Chondrocyte (in vitro differentiated cells): ENCODE measurements around the gene SRCAP. TPM values are rescaled to one million over a fixed set of nuclear protein-coding genes. Genes with fewer than 3 reads are reported as not detected.

Source experiments
- DNase-seq: peaks from one replicate; pipeline ENCODE4 v3.0.0; 2021; ENCODE audit warnings: mixed read lengths, low spot score
- H3K27ac Mint-ChIP-seq: one replicate; pipeline ENCODE4 v1.8.0; 2021; ENCODE audit warnings: mild to moderate bottlenecking, moderate library complexity, mixed read lengths; ENCODE audit not compliant: unreplicated experiment
- H3K27me3 Mint-ChIP-seq: 2 replicates; pipeline ENCODE4 v1.8.0; 2021; ENCODE audit warnings: low read depth, mixed read lengths
- H3K36me3 Mint-ChIP-seq: 2 replicates; pipeline ENCODE4 v1.8.0; 2021; ENCODE audit warnings: low read depth, mixed read lengths
- H3K4me1 Mint-ChIP-seq: 2 replicates; pipeline ENCODE4 v1.8.0; 2021; ENCODE audit warnings: low read depth, mild to moderate bottlenecking, mixed read lengths
- H3K4me3 Mint-ChIP-seq: one replicate; pipeline ENCODE4 v1.8.0; 2021; ENCODE audit warnings: mild to moderate bottlenecking, moderate library complexity, mixed read lengths; ENCODE audit not compliant: unreplicated experiment
- H3K9me3 Mint-ChIP-seq: 2 replicates; pipeline ENCODE4 v1.8.0; 2021; ENCODE audit warnings: low read depth, mixed read lengths
- total RNA-seq: library from RNA; stranded (reverse); gene quantifications from 3 replicates; pipeline ENCODE4 v1.2.1, GENCODE V29; 2021
- TF ChIP-seq, protein P1 (sequence below): fragments of 200-600 bp; sonication (generic); IDR thresholded peaks from 2 replicates; pipeline ENCODE4 v1.5.0; 2021; ENCODE audit warnings: antibody characterized with exemption, mild to moderate bottlenecking, moderate library complexity

The SRCAP gene
- total RNA-seq, 1 donor from 2014 or later, result 49.2 TPM

DNA sequence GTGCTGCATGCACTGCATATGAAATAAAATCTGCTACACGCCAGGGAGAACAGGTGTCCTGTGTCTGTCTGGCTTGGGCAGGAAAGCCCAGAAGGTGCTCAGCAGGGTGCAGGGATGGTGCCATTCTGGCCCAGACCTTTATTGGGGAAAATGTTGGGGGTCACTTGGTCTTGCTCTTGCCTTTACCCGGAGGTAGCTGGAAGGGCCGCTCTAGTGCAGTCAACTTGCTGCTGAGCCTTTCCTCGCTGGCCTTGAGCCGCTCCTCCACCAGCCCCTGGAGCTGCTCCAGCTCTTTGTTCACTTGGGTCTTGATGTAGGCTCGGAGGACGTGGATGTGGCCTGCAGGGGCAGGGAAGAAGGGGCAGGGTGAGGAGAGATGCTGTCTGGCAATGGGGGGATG is 58.3 kb downstream of the SRCAP start:
- H3K27ac Mint-ChIP-seq, result no peak overlapping the region
- no peak overlapping the region for H3K4me3 Mint-ChIP-seq
- peaks cover 14% of the 10 kb centered on the region for H3K4me1 Mint-ChIP-seq
- no peaks in the 10 kb centered on the region for H3K27me3 Mint-ChIP-seq
- TF ChIP-seq, protein P1, sequence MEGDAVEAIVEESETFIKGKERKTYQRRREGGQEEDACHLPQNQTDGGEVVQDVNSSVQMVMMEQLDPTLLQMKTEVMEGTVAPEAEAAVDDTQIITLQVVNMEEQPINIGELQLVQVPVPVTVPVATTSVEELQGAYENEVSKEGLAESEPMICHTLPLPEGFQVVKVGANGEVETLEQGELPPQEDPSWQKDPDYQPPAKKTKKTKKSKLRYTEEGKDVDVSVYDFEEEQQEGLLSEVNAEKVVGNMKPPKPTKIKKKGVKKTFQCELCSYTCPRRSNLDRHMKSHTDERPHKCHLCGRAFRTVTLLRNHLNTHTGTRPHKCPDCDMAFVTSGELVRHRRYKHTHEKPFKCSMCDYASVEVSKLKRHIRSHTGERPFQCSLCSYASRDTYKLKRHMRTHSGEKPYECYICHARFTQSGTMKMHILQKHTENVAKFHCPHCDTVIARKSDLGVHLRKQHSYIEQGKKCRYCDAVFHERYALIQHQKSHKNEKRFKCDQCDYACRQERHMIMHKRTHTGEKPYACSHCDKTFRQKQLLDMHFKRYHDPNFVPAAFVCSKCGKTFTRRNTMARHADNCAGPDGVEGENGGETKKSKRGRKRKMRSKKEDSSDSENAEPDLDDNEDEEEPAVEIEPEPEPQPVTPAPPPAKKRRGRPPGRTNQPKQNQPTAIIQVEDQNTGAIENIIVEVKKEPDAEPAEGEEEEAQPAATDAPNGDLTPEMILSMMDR, result no peak
- peaks cover 7% of the 10 kb centered on the region for H3K36me3 Mint-ChIP-seq
- DNase-seq, result peak; percentile 63
- no peaks in the 10 kb centered on the region for H3K9me3 Mint-ChIP-seq

DNA sequence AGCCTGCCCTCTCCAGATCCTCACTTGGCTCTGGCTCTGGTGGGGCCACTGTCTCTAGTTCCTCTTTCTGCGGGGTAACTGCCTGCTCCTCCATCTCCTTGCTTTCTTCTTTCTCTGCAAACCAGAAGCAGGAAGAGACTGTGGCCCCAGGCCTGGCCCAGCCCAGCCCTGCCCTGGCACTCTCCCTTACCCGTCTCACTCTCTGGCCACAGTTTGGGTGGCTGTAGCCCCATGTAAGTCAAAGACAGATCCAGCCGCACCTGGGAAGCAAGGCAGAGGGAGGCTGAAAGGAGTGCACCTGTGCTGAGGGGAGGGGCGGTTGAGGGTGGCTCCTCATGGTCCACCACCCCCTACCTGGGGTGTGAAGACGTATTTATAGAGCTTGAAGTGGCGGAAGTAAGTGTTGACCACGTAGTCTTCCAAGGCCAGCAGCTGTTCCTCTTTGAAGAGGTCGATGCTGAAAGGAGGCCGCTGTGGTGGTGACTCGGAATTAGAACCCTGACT is 60.1 kb downstream of the SRCAP start:
- TF ChIP-seq, protein P1, result no peak
- DNase-seq, result no peak
- H3K27ac Mint-ChIP-seq, result no peak overlapping the region
- H3K27me3 Mint-ChIP-seq, result no peaks in the 10 kb centered on the region
- no peaks in the 10 kb centered on the region for H3K9me3 Mint-ChIP-seq
- H3K4me3 Mint-ChIP-seq, result no peak overlapping the region
- peaks cover 29% of the 10 kb centered on the region for H3K4me1 Mint-ChIP-seq
- H3K36me3 Mint-ChIP-seq, result peaks cover 5% of the 10 kb centered on the region

DNA sequence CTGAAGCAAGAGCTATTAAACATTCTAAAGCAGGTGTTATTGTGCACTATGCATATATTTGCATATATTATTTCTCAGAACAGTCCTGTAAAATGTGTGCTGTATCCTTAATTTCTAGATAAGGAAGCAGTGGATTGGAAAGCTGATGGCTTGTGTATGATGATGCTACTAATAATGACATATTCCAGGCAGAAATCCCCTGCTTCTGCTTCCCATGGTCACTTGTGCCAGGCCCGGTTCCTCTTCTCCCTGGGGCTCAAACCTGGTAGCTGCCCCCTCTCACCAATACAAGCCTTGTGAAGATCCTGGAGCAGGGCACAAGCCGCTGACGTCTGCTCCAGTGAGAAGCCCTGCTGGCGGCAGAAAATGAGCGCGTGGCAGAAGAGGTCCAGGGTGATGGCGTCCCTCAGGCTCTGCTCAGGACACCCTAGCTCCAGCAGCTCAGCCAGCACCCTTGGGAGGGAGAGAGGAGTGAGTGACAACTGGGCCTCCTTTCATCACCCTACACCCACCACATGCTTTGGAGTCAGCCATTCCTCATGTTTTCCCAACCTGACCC is 61.1 kb downstream of the SRCAP start:
- Mint-ChIP-seq H3K27ac (peak overlapping the region; percentile 49), H3K4me1 (peaks cover 30% of the 10 kb centered on the region), H3K27me3 (no peaks in the 10 kb centered on the region), H3K36me3 (peaks cover 5% of the 10 kb centered on the region), H3K4me3 (no peak overlapping the region), H3K9me3 (no peaks in the 10 kb centered on the region)
- TF ChIP-seq, protein P1, result no peak
- DNase-seq, result no peak

DNA sequence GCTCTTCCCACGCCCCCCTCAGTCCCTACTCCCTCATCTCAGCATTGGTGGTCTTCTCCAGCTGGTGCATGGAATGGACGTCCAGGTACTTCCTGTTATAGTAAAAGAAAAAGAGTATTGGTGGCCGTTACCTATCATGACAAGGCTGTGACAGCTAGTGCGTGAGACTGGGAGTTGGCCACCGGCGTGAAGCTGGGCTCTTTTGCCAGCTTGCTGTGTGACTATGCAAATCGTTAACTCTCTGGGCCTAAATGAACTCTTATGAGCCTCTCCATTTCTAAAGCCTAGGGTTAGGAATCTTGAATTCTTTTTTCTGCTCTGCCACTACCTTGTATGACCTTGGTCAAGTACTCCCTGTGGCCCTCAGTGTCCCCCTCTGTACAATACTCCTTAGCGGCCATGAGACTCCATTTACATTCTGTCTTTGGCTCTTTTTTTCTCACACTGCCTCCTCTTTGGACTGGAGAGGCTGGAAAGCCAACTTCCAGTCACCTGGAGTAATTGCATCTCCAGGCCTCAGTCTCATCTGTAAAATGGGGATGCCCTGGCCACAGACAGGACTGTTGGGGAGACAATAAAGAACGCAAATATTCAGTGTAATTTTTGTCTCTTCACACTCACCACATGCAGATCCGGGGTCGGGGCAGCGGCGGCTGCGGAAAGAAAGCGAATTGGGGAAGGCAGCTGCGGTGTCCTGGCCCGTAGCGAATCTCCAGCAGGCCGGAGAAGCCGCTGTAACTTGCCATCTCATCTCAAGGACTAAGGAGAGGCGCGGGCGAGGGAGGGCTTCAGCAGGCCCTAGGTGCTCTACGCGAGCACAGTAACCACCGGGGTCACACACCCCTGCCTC is 61.8 kb downstream of the SRCAP start:
- H3K27ac Mint-ChIP-seq, result peak overlapping the region; percentile 96
- H3K36me3 Mint-ChIP-seq, result peaks cover 9% of the 10 kb centered on the region

DNA sequence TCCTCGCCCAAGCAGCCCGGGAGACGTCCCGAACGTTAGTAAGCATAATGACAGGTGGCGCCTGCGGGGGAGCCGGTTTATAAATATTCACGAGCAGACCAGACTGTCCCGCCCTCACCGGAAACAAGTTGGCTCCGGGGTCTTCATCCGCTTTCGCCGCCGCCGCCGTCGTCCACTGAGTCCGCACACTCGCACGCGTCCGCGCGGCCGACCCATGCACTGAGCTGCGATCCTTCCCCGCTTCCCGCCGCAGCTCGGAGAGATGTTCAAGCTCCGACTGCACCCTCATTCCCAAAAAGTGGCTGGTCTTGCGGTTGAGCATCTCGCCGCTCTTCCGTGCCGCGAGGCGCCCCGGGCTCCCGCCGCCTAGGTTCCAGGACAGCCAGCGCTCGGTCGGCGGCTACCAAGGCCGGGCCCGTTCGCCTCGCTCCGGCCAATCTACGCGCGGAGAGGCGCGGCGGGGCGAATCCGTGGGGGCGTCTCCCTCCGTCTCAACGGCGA is 62.5 kb downstream of the SRCAP start:
- Mint-ChIP-seq H3K4me3 (peak overlapping the region; percentile 87), H3K9me3 (no peaks in the 10 kb centered on the region), H3K27ac (peak overlapping the region; percentile 96), H3K36me3 (peaks cover 7% of the 10 kb centered on the region), H3K4me1 (peaks cover 30% of the 10 kb centered on the region), H3K27me3 (no peaks in the 10 kb centered on the region)
- TF ChIP-seq, protein P1, result no peak
- peak; percentile 92 for DNase-seq

More for the DNA sequence above, 61.8 kb downstream of the SRCAP start:
- H3K4me3 Mint-ChIP-seq, result peak overlapping the region; percentile 87
- no peaks in the 10 kb centered on the region for H3K9me3 Mint-ChIP-seq
- no peaks in the 10 kb centered on the region for H3K27me3 Mint-ChIP-seq
- peaks cover 30% of the 10 kb centered on the region for H3K4me1 Mint-ChIP-seq
- DNase-seq, result no peak
- TF ChIP-seq, protein P1, result no peak
